Breast epithelium (tissue), 4 donors: Measurements from ENCODE around the gene KCNK10. TPM values are rescaled to one million over a fixed set of nuclear protein-coding genes. Genes with fewer than 3 reads are reported as not detected.

Source experiments
- DNase-seq, 2 donors: peaks; one replicate each; pipeline ENCODE4 v3.0.0-alpha.2; 2019; ENCODE audit warnings: low spot score in 2 of 2
- H3K27ac ChIP-seq, 2 donors: fragments of 200-600 bp; sonication (generic) in 1 of 2; one replicate each; pipeline ENCODE4 v1.5.1; 2016 to 2019; ENCODE audit warnings: mild to moderate bottlenecking in 1 of 2
- H3K27me3 ChIP-seq, 2 donors: fragments of 200-600 bp; sonication (generic) in 1 of 2; one replicate each; pipeline versions ENCODE4 v1.5.1 to v1.6.0; 2017 to 2019; ENCODE audit warnings: control low read depth in 1 of 2, mild to moderate bottlenecking in 1 of 2
- H3K36me3 ChIP-seq: fragments of 200-600 bp; one replicate; pipeline ENCODE4 v1.5.1; 2019
- H3K4me1 ChIP-seq, 2 donors: fragments of 200-600 bp; sonication (generic); one replicate each; pipeline ENCODE4 v1.5.1; 2016 to 2019; ENCODE audit warnings: control low read depth in 1 of 2
- H3K4me3 ChIP-seq, 3 donors: fragments of 200-600 bp; sonication (generic); 1 replicate in 2 of 3; 2 replicates in 1 of 3; pipeline ENCODE4 v1.5.1; 2016 to 2019; ENCODE audit warnings: mild to moderate bottlenecking in 3 of 3, moderate library complexity in 2 of 3
- H3K9me3 ChIP-seq, 2 donors: fragments of 200-600 bp; sonication (generic) in 1 of 2; one replicate each; pipeline ENCODE4 v1.5.1; 2016 to 2019; ENCODE audit warnings: control low read depth in 1 of 2
- POLR2A ChIP-seq: fragments of 450-650 bp; IDR thresholded peaks from one replicate; pipeline ENCODE4 v1.6.1; 2016; ENCODE audit warnings: antibody characterized with exemption, mild to moderate bottlenecking, moderate library complexity
- POLR2AphosphoS5 ChIP-seq, 3 donors: sonication (generic); formaldehyde crosslinking; IDR thresholded peaks; one replicate each; pipeline ENCODE4 v1.6.1; 2017; ENCODE audit warnings: antibody characterized with exemption in 3 of 3
- intact Hi-C: fragments of 100-400 bp; cut with DNase I; formaldehyde crosslinking; loops from one replicate; pipeline ENCODE4 v1.15.1; 2023; ENCODE audit warnings: low total_unique reads
- total RNA-seq, 3 donors: library from RNA; depleted of rRNA; stranded (reverse); fragments of >200 nt; gene quantifications; one replicate each; pipeline ENCODE4 v1.1.0, GENCODE V29; 2016
- TF ChIP-seq, protein P1 (sequence below), 3 donors: fragments of 450-650 bp; IDR thresholded peaks; one replicate each; pipeline ENCODE4 v1.5.1; 2016 to 2017; ENCODE audit warnings: antibody characterized with exemption in 3 of 3, mild to moderate bottlenecking in 3 of 3, moderate library complexity in 3 of 3

KCNK10 gene
- total RNA-seq, 3 donors from 2014 or later = 0.33 TPM; not detected in 2

DNA sequence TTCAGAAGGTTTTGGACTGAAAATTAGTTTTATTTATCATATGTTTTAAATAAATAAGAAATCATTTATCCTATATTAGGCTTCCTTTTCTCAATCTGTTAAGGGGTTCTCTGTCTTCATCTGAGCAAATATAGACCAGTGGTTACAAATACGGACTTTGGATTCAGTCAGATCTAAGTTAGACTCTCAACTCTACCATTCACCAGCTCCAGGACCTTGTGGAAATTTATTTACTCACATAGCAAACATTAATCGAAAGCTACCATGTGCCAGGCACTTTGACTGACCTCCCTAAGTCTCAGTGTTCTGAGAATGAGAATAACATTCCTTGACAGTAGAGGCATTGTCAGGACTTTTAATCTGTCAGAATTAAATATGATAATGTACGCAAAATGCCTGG lies 22.3 kb downstream of the KCNK10 start:
- H3K27me3 ChIP-seq = no peaks in the 10 kb centered on the region
- no peak overlapping the region for H3K4me3 ChIP-seq
- no peaks in the 10 kb centered on the region for H3K4me1 ChIP-seq
- intact Hi-C loops = no loop called here
- H3K9me3 ChIP-seq = no peaks in the 10 kb centered on the region
- TF ChIP-seq, protein P1, sequence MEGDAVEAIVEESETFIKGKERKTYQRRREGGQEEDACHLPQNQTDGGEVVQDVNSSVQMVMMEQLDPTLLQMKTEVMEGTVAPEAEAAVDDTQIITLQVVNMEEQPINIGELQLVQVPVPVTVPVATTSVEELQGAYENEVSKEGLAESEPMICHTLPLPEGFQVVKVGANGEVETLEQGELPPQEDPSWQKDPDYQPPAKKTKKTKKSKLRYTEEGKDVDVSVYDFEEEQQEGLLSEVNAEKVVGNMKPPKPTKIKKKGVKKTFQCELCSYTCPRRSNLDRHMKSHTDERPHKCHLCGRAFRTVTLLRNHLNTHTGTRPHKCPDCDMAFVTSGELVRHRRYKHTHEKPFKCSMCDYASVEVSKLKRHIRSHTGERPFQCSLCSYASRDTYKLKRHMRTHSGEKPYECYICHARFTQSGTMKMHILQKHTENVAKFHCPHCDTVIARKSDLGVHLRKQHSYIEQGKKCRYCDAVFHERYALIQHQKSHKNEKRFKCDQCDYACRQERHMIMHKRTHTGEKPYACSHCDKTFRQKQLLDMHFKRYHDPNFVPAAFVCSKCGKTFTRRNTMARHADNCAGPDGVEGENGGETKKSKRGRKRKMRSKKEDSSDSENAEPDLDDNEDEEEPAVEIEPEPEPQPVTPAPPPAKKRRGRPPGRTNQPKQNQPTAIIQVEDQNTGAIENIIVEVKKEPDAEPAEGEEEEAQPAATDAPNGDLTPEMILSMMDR (IDR thresholded peaks at IDR 0.05) = no peak
- no peak for TF ChIP-seq POLR2A
- TF ChIP-seq POLR2AphosphoS5 (IDR thresholded peaks at IDR 0.05) = no peak
- no peaks in the 10 kb centered on the region for H3K36me3 ChIP-seq
- H3K27ac ChIP-seq = no peak overlapping the region
- no peak for DNase-seq

- intact Hi-C loops = no loop called here
- Histone ChIP-seq H3K27me3 (no peaks in the 10 kb centered on the region), H3K4me3 (no peak overlapping the region), H3K4me1 (no peaks in the 10 kb centered on the region), H3K27ac (no peak overlapping the region), H3K9me3 (no peaks in the 10 kb centered on the region), H3K36me3 (no peaks in the 10 kb centered on the region)
- TF ChIP-seq POLR2A (no peak), POLR2AphosphoS5 (IDR thresholded peaks at IDR 0.05) (no peak)
- TF ChIP-seq, protein P1 (IDR thresholded peaks at IDR 0.05) = no peak
- no peak for DNase-seq
Observed at GRCh38 chr14:88299865-88300530, 23.1 kb downstream of the KCNK10 start.

GRCh38 chr14:88297306-88297705 lies 25.8 kb downstream of the KCNK10 start:
- no peak for TF ChIP-seq POLR2AphosphoS5 (IDR thresholded peaks at IDR 0.05)
- TF ChIP-seq POLR2A = no peak
- intact Hi-C loops = no loop called here
- no peaks in the 10 kb centered on the region for H3K36me3 ChIP-seq
- no peak for DNase-seq
- H3K27ac ChIP-seq = no peak overlapping the region
- no peaks in the 10 kb centered on the region for H3K27me3 ChIP-seq
- no peaks in the 10 kb centered on the region for H3K9me3 ChIP-seq
- H3K4me3 ChIP-seq = no peak overlapping the region
- no peaks in the 10 kb centered on the region for H3K4me1 ChIP-seq

DNA sequence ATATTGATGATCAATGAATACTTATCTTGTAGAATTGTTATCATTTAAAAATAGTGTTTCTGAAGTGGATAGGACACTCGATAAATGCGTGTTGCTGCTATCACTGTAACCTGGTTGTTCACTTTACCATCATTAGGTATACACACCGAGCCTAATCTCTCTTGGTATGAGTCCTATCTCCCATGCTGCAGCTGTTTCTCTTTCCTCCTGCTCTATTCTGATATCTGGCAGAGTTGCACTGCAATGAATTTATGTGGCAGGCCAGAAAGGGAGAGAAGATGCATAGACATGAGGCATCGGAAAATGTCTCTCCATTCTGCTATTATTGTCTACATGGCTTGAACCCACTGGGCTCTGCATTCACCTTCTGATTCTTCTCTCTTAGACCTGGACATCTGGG lies 26.7 kb downstream of the KCNK10 start:
- no peaks in the 10 kb centered on the region for H3K9me3 ChIP-seq
- H3K4me3 ChIP-seq = no peak overlapping the region
- TF ChIP-seq, protein P1 (IDR thresholded peaks at IDR 0.05) = no peak
- TF ChIP-seq POLR2AphosphoS5 (IDR thresholded peaks at IDR 0.05) (no peak), POLR2A (no peak)
- peaks cover 0 to 5% of the 10 kb centered on the region in 2 donors for H3K27me3 ChIP-seq
- intact Hi-C loops = no loop called here
- H3K4me1 ChIP-seq = no peaks in the 10 kb centered on the region
- DNase-seq = no peak
- no peaks in the 10 kb centered on the region for H3K36me3 ChIP-seq
- no peak overlapping the region for H3K27ac ChIP-seq

DNA sequence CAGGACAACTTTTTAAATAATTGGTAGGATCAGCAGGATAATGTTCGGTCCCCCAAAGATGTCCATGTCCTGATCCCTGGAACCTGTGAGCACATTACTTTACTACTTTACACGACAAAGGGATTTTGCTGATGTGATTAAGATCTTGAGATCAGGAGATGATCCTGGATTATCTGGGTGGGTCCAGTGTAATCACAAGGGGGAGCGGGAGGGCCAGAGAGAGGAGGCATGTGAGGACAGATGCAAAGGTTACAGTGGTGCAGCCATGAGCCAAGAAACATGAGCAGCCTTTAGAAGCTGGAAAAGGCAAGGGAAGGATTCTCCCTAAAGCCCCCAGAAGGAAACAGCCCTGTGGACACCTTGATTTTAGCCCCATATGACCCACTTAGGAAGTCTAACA lies 33.1 kb downstream of the KCNK10 start:
- Histone ChIP-seq H3K4me1 (no peaks in the 10 kb centered on the region), H3K9me3 (no peaks in the 10 kb centered on the region), H3K27ac (no peak overlapping the region), H3K4me3 (no peak overlapping the region), H3K36me3 (no peaks in the 10 kb centered on the region), H3K27me3 (peaks cover 0 to 5% of the 10 kb centered on the region in 2 donors)
- TF ChIP-seq POLR2A (no peak), POLR2AphosphoS5 (IDR thresholded peaks at IDR 0.05) (no peak)
- TF ChIP-seq, protein P1 (IDR thresholded peaks at IDR 0.05) = no peak
- intact Hi-C loops = no loop called here
- no peak for DNase-seq
